Breast epithelium (tissue), 3 donors: Measurements from ENCODE around the gene SRGN.

Experiments
- CTCF ChIP-seq, 3 donors: fragments of 450-650 bp; IDR thresholded peaks; one replicate each; pipeline ENCODE4 v1.5.1; 2016 to 2017; ENCODE audit warnings: antibody characterized with exemption in 3 of 3, mild to moderate bottlenecking in 3 of 3, moderate library complexity in 3 of 3
- POLR2A ChIP-seq: fragments of 450-650 bp; IDR thresholded peaks from one replicate; pipeline ENCODE4 v1.6.1; 2016; ENCODE audit warnings: antibody characterized with exemption, mild to moderate bottlenecking, moderate library complexity
- POLR2AphosphoS5 ChIP-seq, 3 donors: sonication (generic); formaldehyde crosslinking; IDR thresholded peaks; one replicate each; pipeline ENCODE4 v1.6.1; 2017; ENCODE audit warnings: antibody characterized with exemption in 3 of 3

DNA sequence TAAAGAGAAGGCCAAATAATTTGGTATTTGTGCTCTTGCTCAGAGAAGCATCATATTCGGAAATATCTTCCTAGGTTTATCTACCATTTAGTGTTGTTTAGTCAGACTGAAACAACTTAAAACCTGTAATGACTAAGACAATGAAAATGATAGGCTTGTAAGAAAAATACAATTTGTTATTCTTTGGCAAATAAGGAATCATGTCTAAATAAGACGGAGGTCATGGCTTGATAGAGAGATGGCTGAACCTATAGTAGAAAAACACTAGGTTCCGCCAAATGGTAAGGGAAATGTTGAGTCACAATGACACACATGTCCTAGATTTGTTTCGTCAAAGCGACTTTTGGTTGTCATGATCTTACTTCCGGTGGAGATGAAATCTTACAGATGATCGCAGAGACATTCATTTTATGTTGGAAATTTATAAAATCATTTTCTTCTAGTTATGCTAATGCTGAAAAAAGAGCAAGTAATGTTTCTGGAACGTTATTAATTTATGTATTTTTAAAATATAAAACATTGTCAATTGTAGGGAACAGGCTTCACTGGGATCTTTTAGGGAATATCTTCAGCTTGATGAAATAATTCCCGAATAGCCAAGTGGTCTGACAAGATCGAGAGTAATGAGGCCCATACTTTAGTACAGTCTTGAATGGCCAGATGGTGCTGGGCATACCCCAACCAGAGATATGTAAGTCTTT is 1.0 kb downstream of the SRGN start:
- no peak for TF ChIP-seq CTCF (IDR thresholded peaks at IDR 0.05)
- no peak for TF ChIP-seq POLR2A
- TF ChIP-seq POLR2AphosphoS5 (IDR thresholded peaks at IDR 0.05): no peak
